ENCODE results near the gene MMP2.

The MMP2 gene

GRCh38 chr16:55495616-55496289 is 16.8 kb downstream of the MMP2 start:
- DNase-seq = no peak

GRCh38 chr16:55496509-55497145 is 17.6 kb downstream of the MMP2 start:
- DNase-seq = no peak

- no peak for DNase-seq
Measured at GRCh38 chr16:55497558-55497957, 18.6 kb downstream of the MMP2 start.

- DNase-seq = no peak
Measured at GRCh38 chr16:55498101-55498500, 19.1 kb downstream of the MMP2 start.

- no peak for DNase-seq
Measured at GRCh38 chr16:55499281-55499680, 20.3 kb downstream of the MMP2 start.

- DNase-seq = no peak
Measured at GRCh38 chr16:55499951-55500529, 21.0 kb downstream of the MMP2 start.

GRCh38 chr16:55500530-55501011 is 21.6 kb downstream of the MMP2 start:
- no peak for DNase-seq

- no peak for DNase-seq
Measured at GRCh38 chr16:55501549-55502322, 22.7 kb downstream of the MMP2 start.

- DNase-seq = no peak
Measured at GRCh38 chr16:55502801-55503366, 23.9 kb downstream of the MMP2 start.

- no peak for DNase-seq
Measured at GRCh38 chr16:55503726-55504550, 24.9 kb downstream of the MMP2 start.

GRCh38 chr16:55505333-55506015 is 26.5 kb downstream of the MMP2 start:
- no peak for DNase-seq

GRCh38 chr16:55506083-55506482 is 27.1 kb downstream of the MMP2 start:
- DNase-seq = no peak

GRCh38 chr16:55506708-55507107 is 27.7 kb downstream of the MMP2 start:
- DNase-seq = no peak

- DNase-seq = no peak
Measured at GRCh38 chr16:55508271-55508921, 29.4 kb downstream of the MMP2 start.

- DNase-seq = no peak
Measured at GRCh38 chr16:55508941-55509931, 30.2 kb downstream of the MMP2 start, which contains the start of gene LPCAT2. Gene LPCAT2 (plus strand): TSS chr16:55509072. CDS start chr16:55509182, 110 bp downstream.

- DNase-seq = no peak
Measured at GRCh38 chr16:55510185-55510805, 31.3 kb downstream of the MMP2 start.

- no peak for DNase-seq
Measured at GRCh38 chr16:55512941-55513340, 33.9 kb downstream of the MMP2 start.

- DNase-seq = no peak
Measured at GRCh38 chr16:55513616-55514015, 34.6 kb downstream of the MMP2 start.

GRCh38 chr16:55515111-55515510 is 36.1 kb downstream of the MMP2 start:
- no peak for DNase-seq

All from NCI-H526 (cell line).